ENCODE results near the gene NR1I3. TPM values are rescaled to one million over a fixed set of nuclear protein-coding genes. Genes with fewer than 3 reads are reported as not detected.

Gene NR1I3
- total and polyA plus RNA-seq, 4 experiments from 2014 or later = 0.13 TPM; not detected in 3

DNA sequence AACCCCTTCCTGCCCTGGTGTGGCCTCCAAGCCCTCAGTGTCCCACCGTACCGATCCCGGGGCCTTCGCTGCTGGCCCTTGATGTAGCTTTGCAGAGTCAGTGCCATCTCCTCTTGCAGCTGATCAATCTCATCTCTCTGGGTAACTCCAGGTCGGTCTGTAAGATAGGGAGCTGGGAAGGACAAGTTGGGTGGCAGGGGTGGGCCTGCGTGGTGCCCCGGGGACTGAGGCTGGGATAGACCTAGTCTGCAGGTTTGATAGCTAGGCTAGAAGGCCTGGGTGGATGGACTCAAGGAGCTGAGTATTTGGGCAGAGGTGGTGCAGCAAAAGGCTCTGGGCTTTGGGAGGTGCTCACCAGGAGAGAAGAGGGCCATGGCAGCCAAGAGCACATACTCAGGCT is 7.2 kb downstream of the NR1I3 start:
- Mint-ChIP-seq H3K4me3 (no peak overlapping the region), H3K27me3 (no peaks in the 10 kb centered on the region), H3K27ac (peak overlapping the region in 2 of 7 donors; percentile 15 to 70), H3K4me1 (peaks cover 14 to 29% (median 22%) of the 10 kb centered on the region in 4 donors), H3K9me3 (no peaks in the 10 kb centered on the region), H3K36me3 (peaks cover 4 to 32% of the 10 kb centered on the region in 2 donors)
- peaks cover 24% of the 10 kb centered on the region for H3K36me3 ChIP-seq (ENCODE audit: insufficient read depth, low read length)
- H3K4me3 ChIP-seq (ENCODE audit: low read length in 2 of 2) = no peak overlapping the region
- peaks cover 21% of the 10 kb centered on the region for H3K4me1 ChIP-seq (ENCODE audit: insufficient read depth, low read length)
- H3K27ac ChIP-seq (ENCODE audit: low read depth, low read length) = no peak overlapping the region
- intact Hi-C loops (cut with micrococcal nuclease) = no loop called here
- no peaks in the 10 kb centered on the region for H3K9me3 ChIP-seq (ENCODE audit: control insufficient read depth in 1 of 2, low read length in 2 of 2)
- POLR2A ChIA-PET (ENCODE audit: partially characterized antibody) = no interaction called here
- H3K27me3 ChIP-seq (ENCODE audit: insufficient read depth, low read length) = no peaks in the 10 kb centered on the region
- CTCF ChIA-PET (ENCODE audit: partially characterized antibody) = interaction anchor here (1.1 to 13.2 kb wide), 7 partner anchors 20 to 508 kb away, joined by 3 to 245 read pairs (median 8); partner anchors contain the start of gene PPOX
- no peak for DNase-seq

DNA sequence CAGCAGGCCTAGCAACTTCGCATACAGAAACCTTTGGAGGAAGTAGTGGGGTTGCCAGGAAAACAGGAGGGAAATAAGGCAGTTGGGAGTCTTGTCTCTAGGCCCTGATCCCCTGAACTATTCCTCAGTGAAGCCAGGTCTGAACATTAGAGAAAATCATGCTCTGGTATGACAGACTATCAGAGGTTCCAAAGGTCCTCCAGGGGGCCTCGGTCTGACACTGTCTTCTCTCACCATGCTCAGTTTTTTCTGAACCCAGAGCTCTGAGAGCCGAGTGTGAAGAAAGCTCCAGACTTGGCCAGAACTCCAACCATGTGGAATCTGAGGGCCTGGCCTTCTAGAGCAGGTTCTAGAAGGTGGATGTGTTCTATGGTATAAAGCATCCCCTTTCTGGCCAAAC is 8.1 kb downstream of the NR1I3 start:
- Histone ChIP-seq H3K4me3 (ENCODE audit: low read length in 2 of 2) (no peak overlapping the region), H3K27me3 (ENCODE audit: insufficient read depth, low read length) (no peaks in the 10 kb centered on the region), H3K36me3 (ENCODE audit: insufficient read depth, low read length) (peaks cover 24% of the 10 kb centered on the region), H3K27ac (ENCODE audit: low read depth, low read length) (no peak overlapping the region), H3K4me1 (ENCODE audit: insufficient read depth, low read length) (peaks cover 28% of the 10 kb centered on the region), H3K9me3 (ENCODE audit: control insufficient read depth in 1 of 2, low read length in 2 of 2) (no peaks in the 10 kb centered on the region)
- POLR2A ChIA-PET (ENCODE audit: partially characterized antibody) = interaction anchor here (0.9 kb wide), 1 partner anchor 28 kb away, joined by 3 read pairs; no protein-coding TSS in a partner anchor
- no peak for DNase-seq
- H3K9me3 Mint-ChIP-seq = no peaks in the 10 kb centered on the region
- intact Hi-C loops (cut with micrococcal nuclease) = loop anchor here (5.0 to 10.0 kb wide), 2 partner anchors 137 to 515 kb away; partner anchors contain the start of genes CFAP126 and DUSP12
- CTCF ChIA-PET (ENCODE audit: partially characterized antibody) = interaction anchor here (0.8 to 13.2 kb wide), 14 partner anchors 11 to 509 kb away, joined by 3 to 245 read pairs (median 4); partner anchors contain the start of gene PPOX
- H3K4me1 Mint-ChIP-seq = peaks cover 20 to 37% (median 28%) of the 10 kb centered on the region in 4 donors
- peak overlapping the region in 2 of 7 donors; percentile 42 to 79 for H3K27ac Mint-ChIP-seq
- H3K36me3 Mint-ChIP-seq = peaks cover 4 to 32% of the 10 kb centered on the region in 2 donors
- peak overlapping the region in 1 of 8 donors; percentile 14 for H3K4me3 Mint-ChIP-seq
- no peaks in the 10 kb centered on the region for H3K27me3 Mint-ChIP-seq

DNA sequence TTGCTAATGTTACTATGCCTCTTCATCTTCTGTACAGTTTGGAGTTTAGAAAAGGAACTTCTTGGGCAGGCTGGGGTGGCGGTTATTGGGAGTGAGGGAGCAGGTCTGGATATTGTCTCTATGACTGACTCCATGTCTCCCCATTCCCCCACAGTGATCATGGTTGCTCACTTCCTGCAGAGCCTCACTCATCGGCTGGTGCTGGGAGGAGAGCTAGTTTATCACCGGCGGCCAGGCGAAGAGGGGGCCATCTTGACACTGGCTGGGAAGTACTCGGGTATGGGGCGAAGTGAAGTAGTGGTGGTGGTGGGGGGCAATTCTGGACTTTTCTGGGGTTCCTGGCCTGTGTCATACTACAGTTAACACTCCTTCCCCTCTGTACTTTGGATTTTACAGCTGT is 10.0 kb downstream of the NR1I3 start:
- Mint-ChIP-seq H3K4me3 (peak overlapping the region in 7 of 8 donors; percentile 9 to 100 (median 67)), H3K27me3 (no peaks in the 10 kb centered on the region), H3K4me1 (peaks cover 20 to 37% (median 29%) of the 10 kb centered on the region in 4 donors), H3K36me3 (peaks cover 4 to 32% of the 10 kb centered on the region in 2 donors), H3K27ac (peak overlapping the region; percentile 4 to 96 (median 68)), H3K9me3 (no peaks in the 10 kb centered on the region)
- Histone ChIP-seq H3K27me3 (ENCODE audit: insufficient read depth, low read length) (no peaks in the 10 kb centered on the region), H3K36me3 (ENCODE audit: insufficient read depth, low read length) (peaks cover 24% of the 10 kb centered on the region), H3K27ac (ENCODE audit: low read depth, low read length) (peak overlapping the region; percentile 63), H3K4me1 (ENCODE audit: insufficient read depth, low read length) (peaks cover 28% of the 10 kb centered on the region), H3K4me3 (ENCODE audit: low read length in 2 of 2) (no peak overlapping the region), H3K9me3 (ENCODE audit: control insufficient read depth in 1 of 2, low read length in 2 of 2) (no peaks in the 10 kb centered on the region)
- intact Hi-C loops (cut with micrococcal nuclease) = loop anchor here (5.0 to 10.0 kb wide), 2 partner anchors 139 to 517 kb away; partner anchors contain the start of genes CFAP126 and DUSP12
- no peak for DNase-seq
- POLR2A ChIA-PET (ENCODE audit: partially characterized antibody) = interaction anchor here (0.7 to 5.1 kb wide), 6 partner anchors 25 to 109 kb away, joined by 3 to 112 read pairs (median 4); partner anchors contain the start of genes NDUFS2 and SDHC
- CTCF ChIA-PET (ENCODE audit: partially characterized antibody) = interaction anchor here (0.5 to 13.2 kb wide), 13 partner anchors 12 to 157 kb away, joined by 4 to 245 read pairs (median 52); partner anchors contain the start of genes FCER1G, NDUFS2, PPOX and SDHC

DNA sequence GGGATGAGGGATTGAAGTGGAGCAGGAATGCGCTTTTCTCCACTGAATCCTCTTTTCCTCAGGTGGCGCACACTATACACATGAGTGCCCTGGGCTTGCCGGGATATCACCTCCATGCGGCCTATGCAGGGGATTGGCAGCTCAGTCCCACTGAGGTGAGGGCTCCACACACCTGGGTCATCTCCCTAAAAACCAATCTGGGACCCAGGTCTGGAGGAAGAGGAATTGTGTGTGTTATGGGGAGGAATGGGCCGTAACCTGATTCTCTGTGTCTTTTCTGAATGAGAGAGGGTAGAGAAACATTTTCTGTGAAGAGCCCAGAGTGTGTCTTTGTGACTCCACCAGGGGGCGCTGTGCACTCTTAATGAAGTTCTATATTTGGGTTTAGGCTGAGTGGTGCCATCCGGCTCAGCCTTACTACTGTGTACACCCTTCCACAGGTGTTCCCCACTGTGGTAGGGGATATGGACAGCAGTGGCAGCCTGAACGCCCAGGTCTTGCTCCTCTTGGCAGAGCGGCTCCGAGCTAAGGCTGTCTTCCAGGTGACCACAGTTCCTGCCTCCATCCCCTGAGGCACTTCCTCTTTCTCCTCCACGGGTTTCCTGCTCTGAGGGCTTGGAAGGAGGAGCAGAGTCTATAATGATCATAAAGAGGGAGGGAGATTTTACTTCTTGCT is 10.7 kb downstream of the NR1I3 start:
- no peaks in the 10 kb centered on the region for H3K27me3 Mint-ChIP-seq
- H3K36me3 ChIP-seq (ENCODE audit: insufficient read depth, low read length) = peaks cover 24% of the 10 kb centered on the region
- H3K27ac ChIP-seq (ENCODE audit: low read depth, low read length) = peak overlapping the region; percentile 63
- no peaks in the 10 kb centered on the region for H3K9me3 Mint-ChIP-seq
- peaks cover 20 to 37% (median 29%) of the 10 kb centered on the region in 4 donors for H3K4me1 Mint-ChIP-seq
- DNase-seq = peak; percentile 82 to 86 (median 83)
- POLR2A ChIA-PET (ENCODE audit: partially characterized antibody) = interaction anchor here (0.7 to 5.1 kb wide), 9 partner anchors 24 to 109 kb away, joined by 3 to 112 read pairs (median 8); partner anchors contain the start of genes NDUFS2, SDHC and UFC1
- H3K4me1 ChIP-seq (ENCODE audit: insufficient read depth, low read length) = peaks cover 28% of the 10 kb centered on the region
- intact Hi-C loops (cut with micrococcal nuclease) = loop anchor here (1.0 to 10.0 kb wide), 6 partner anchors 64 to 517 kb away; partner anchors contain the start of genes CFAP126, DUSP12 and SDHC
- CTCF ChIA-PET (ENCODE audit: partially characterized antibody) = interaction anchor here (1.4 to 13.2 kb wide), 15 partner anchors 11 to 170 kb away, joined by 3 to 245 read pairs (median 42); partner anchors contain the start of genes CFAP126, DEDD, FCER1G and NDUFS2
- H3K27me3 ChIP-seq (ENCODE audit: insufficient read depth, low read length) = no peaks in the 10 kb centered on the region
- H3K27ac Mint-ChIP-seq = peak overlapping the region; percentile 4 to 96 (median 68)
- H3K4me3 Mint-ChIP-seq = peak overlapping the region; percentile 66 to 100 (median 98)
- no peaks in the 10 kb centered on the region for H3K9me3 ChIP-seq (ENCODE audit: control insufficient read depth in 1 of 2, low read length in 2 of 2)
- H3K4me3 ChIP-seq (ENCODE audit: low read length in 2 of 2) = peak overlapping the region in 1 of 2 donors; percentile 32
- H3K36me3 Mint-ChIP-seq = peaks cover 4 to 32% of the 10 kb centered on the region in 2 donors

DNA sequence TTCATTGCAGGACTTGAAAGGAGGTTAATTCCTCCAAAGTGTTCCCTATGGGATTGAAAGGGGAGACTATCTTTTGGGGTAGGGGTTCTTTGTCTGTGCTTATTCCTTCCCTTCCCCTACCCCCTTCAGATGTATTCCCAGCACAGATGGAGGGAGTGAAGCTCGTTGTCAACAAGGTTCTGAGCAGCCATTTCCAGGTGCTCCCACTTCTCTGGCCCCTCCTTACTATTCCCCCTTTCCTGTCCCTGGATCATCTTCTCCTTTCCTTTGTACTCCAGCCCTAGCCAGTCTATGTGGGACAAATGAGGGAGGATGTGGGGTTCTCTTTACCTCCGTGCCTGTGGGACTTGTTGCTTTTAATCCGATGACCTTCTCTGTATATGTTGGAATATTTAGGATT is 11.2 kb downstream of the NR1I3 start:
- H3K36me3 ChIP-seq (ENCODE audit: insufficient read depth, low read length) = peaks cover 24% of the 10 kb centered on the region
- Mint-ChIP-seq H3K4me1 (peaks cover 20 to 37% (median 29%) of the 10 kb centered on the region in 4 donors), H3K9me3 (no peaks in the 10 kb centered on the region), H3K27ac (peak overlapping the region in 5 of 7 donors; percentile 25 to 96 (median 90)), H3K27me3 (no peaks in the 10 kb centered on the region), H3K4me3 (peak overlapping the region; percentile 67 to 100 (median 98)), H3K36me3 (peaks cover 4 to 32% of the 10 kb centered on the region in 2 donors)
- H3K27ac ChIP-seq (ENCODE audit: low read depth, low read length) = peak overlapping the region; percentile 63
- ChIA-PET CTCF (ENCODE audit: partially characterized antibody) (interaction anchor here (1.3 to 13.2 kb wide), 17 partner anchors 10 to 171 kb away, joined by 3 to 245 read pairs (median 40); partner anchors contain the start of genes CFAP126, DEDD, FCER1G and NDUFS2), POLR2A (ENCODE audit: partially characterized antibody) (interaction anchor here (1.2 to 5.1 kb wide), 10 partner anchors 24 to 181 kb away, joined by 3 to 112 read pairs (median 13); partner anchors contain the start of genes DEDD, NDUFS2, UFC1 and USF1)
- H3K9me3 ChIP-seq (ENCODE audit: control insufficient read depth in 1 of 2, low read length in 2 of 2) = no peaks in the 10 kb centered on the region
- no peaks in the 10 kb centered on the region for H3K27me3 ChIP-seq (ENCODE audit: insufficient read depth, low read length)
- intact Hi-C loops (cut with micrococcal nuclease) = loop anchor here (1.0 to 10.0 kb wide), 6 partner anchors 65 to 518 kb away; partner anchors contain the start of genes CFAP126, DUSP12 and SDHC
- peak overlapping the region; percentile 67 to 91 for H3K4me3 ChIP-seq (ENCODE audit: low read length in 2 of 2)
- H3K4me1 ChIP-seq (ENCODE audit: insufficient read depth, low read length) = peaks cover 28% of the 10 kb centered on the region
- DNase-seq = no peak

DNA sequence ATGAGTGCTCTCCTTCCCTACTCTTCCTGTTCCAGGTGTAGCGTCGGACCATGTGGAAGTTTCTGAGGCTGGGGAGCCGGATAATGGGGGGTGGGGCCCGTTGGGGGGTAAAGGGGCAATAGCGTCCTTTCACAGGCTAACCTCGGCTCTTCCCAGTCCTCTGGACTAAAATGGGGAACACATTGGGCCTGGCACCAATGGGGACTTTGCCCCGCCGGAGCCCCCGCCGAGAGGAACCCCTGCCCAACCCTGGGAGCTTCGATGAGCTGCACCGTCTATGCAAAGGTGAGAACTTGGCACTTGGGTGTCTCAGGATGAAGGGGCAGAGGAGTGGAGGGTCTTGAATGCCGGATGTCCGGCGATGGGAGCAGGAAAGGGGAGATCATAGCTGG is 11.7 kb downstream of the NR1I3 start:
- peak overlapping the region; percentile 96 to 100 (median 98) for H3K4me3 Mint-ChIP-seq
- H3K36me3 Mint-ChIP-seq = peaks cover 4 to 32% of the 10 kb centered on the region in 2 donors
- H3K27me3 ChIP-seq (ENCODE audit: insufficient read depth, low read length) = no peaks in the 10 kb centered on the region
- CTCF ChIA-PET (ENCODE audit: partially characterized antibody) = interaction anchor here (0.7 to 13.2 kb wide), 33 partner anchors 10 to 229 kb away, joined by 3 to 245 read pairs (median 8); partner anchors contain the start of genes ADAMTS4, B4GALT3, CFAP126 and DEDD
- H3K27ac Mint-ChIP-seq = peak overlapping the region; percentile 89 to 98 (median 97)
- H3K4me3 ChIP-seq (ENCODE audit: low read length in 2 of 2) = peak overlapping the region; percentile 67 to 91
- H3K4me1 ChIP-seq (ENCODE audit: insufficient read depth, low read length) = peaks cover 28% of the 10 kb centered on the region
- H3K9me3 Mint-ChIP-seq = no peaks in the 10 kb centered on the region
- peak overlapping the region; percentile 63 for H3K27ac ChIP-seq (ENCODE audit: low read depth, low read length)
- no peaks in the 10 kb centered on the region for H3K9me3 ChIP-seq (ENCODE audit: control insufficient read depth in 1 of 2, low read length in 2 of 2)
- peaks cover 20 to 37% (median 29%) of the 10 kb centered on the region in 4 donors for H3K4me1 Mint-ChIP-seq
- H3K27me3 Mint-ChIP-seq = no peaks in the 10 kb centered on the region
- peak in 1 of 5 donors; percentile 4 for DNase-seq
- H3K36me3 ChIP-seq (ENCODE audit: insufficient read depth, low read length) = peaks cover 24% of the 10 kb centered on the region
- POLR2A ChIA-PET (ENCODE audit: partially characterized antibody) = interaction anchor here (0.6 to 5.1 kb wide), 24 partner anchors 11 to 181 kb away, joined by 3 to 112 read pairs (median 8); partner anchors contain the start of genes ARHGAP30, DEDD, FCER1G and NDUFS2
- intact Hi-C loops (cut with micrococcal nuclease) = loop anchor here (2.0 to 10.0 kb wide), 3 partner anchors 88 to 518 kb away; partner anchors contain the start of genes CFAP126, DUSP12 and SDHC
